Stimulated activated naive CD4-positive, alpha-beta T cell (primary cell): Measurements from ENCODE around the gene GH1.

Experiments
- DNase-seq, 6 experiments: peaks; one replicate each; lab custom pipeline; 2025; lab: John Stamatoyannopoulos, UW

The GH1 gene

DNA sequence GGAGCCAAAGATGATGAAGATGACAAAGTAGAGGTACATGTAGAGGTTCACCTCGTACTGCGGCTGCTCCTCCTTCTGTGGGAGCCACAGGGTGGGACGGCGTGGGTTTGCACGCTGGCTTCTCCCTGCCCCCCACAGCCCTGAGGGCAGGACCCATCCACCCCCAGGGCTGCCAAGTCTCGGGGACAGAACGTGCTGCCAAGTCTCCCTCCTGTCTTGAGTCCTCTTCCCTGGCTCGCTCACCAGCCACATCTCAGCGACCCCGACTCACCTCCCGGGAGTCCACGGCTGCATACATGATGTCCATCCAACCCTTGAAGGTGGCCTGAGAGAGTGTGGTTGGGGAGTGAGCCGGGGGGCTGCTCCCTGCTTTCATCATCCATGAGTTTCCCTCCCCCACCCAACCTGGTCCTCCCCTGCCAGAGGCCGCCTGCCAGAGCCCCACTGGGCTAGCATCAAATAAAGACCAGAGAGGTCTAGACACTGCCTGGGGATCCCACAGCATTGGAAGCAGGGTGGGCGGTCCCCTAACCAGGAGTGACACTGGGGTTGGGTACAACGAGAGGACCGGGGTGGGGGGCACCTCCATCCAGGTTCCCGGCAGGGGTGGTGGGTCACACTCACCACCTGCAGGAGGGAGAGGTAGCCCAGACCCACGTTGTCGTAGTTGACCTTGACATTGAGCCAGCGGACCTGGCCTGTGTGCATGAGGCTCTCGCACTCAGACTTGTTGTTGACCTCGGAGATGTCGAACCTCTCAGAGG lies 26.3 kb upstream of the GH1 start:
- DNase-seq = no peak

DNA sequence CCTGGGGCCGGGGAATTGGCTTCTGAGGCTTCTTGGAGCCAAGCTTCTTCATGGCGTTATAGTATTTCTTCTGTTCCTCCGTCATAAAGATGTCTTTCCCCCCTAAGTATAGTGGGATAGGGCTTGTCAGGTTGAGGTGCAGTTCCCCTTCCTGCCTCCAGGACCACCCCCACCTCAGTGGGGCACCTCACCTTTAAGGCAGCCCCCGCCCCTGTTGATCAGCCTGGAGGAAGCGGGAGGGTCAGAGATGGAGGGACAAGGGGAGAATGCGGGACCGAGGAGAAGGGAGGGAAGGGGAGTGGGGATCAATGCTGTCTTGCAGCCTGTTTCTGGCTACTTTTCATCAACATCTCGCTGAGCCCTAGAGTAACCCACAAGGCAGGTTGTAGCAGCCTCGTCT lies 25.1 kb upstream of the GH1 start:
- DNase-seq = no peak

DNA sequence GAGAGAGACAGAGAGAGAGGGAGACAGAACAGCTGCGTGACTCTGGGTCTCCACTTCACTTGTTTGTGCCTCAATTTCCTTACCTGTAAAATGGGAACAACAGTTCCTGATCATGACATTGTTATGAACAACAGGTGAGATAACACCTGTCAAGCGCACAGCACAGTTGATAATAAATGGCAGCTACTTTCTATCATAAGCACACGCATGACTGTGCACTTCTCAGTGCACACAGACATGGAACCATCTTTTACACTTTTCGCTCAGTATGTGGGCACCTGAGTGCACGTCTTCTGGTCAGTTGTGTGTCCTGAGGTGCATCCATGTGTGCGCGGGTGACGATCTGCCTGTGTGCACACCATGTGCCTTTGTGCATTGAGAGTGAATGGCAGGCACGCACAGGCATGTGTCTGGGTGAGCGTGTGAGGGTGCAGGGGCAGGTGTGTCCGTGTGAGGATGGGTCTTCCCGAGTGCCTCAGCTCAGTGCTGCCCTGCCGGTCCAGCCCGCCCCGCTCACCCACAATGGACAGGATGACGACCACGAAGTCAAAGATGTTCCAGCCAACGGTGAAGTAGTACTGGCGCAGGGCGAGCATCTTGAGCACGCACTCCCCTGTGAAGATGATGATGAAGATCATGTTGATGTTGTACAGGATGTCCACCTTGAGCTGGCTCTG lies 23.8 kb upstream of the GH1 start:
- DNase-seq = no peak

DNA sequence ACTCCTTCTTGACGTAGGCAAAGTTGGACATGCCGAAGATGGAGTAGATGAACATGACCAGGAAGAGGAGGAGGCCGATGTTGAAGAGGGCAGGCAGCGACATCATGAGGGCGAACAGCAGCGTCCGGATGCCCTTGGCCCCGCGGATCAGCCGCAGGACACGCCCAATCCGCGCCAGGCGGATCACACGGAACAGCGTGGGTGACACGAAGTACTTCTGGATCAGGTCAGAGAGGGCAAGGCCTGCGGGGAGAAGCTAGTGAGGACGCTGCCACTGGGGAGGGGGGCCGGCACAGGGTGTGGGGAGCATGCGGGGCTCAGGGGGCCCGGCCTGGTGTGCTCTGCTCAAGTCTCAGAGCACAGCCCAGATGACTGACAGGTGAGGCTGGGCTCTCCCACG lies 23.1 kb upstream of the GH1 start:
- DNase-seq = no peak

DNA sequence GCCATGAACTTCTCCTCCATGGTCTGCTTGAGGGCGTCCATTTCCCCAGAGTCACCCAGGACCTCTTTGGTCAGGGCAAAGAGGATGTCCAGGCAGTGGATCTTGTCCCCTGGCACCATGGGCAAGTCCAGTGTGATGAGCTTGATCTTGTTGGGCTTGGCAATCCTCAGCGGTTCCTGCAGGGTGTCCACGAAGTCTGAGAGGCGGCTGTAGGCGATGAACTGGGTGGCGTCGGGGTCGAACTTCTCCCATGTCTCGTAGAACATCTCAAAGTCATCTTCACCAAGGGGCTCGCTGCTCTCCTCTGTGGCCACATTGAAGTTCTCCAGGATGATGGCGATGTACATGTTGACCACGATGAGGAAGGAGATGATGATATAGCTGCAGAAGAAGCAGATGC lies 22.5 kb upstream of the GH1 start:
- no peak for DNase-seq

DNA sequence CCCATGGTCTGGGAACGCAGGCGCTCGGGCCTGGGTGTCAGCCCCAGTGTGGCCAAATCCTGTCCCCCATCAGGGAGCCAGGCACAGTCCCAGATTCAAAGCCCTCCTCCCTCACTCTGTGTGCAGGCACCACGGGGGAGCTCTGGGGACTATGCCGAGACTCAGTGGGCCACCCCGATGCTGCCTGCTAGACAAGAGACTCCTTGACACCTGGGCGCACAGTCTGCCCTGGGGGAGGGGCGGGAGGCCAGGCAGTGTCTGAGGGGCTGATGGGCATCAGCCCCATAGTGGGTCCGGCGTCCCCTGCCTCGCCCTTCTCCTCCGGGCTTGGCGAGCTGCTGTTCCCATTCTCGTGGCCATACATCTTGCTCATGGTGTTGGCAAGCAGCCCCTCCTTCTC lies 21.9 kb upstream of the GH1 start:
- no peak for DNase-seq

DNA sequence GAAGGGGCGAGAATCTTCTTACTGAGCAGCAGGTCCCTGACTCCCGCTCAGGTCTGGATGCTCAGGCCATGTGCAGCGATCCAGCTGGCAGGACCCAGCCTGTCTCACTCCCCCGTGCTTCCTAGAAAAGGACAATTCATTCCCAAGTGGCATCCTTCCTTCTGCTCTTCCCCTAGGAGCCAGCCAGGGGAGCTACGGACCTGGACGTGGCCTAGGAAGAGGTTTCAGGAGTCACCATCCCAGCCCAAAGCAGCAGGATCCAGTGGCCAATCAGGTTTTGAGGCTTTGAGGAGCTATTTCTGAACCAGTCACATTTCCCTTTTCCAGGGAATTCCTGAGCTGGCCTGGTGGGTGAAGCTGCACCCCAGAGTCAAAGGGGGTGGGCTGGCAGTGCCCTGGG lies 21.2 kb upstream of the GH1 start:
- DNase-seq = no peak

DNA sequence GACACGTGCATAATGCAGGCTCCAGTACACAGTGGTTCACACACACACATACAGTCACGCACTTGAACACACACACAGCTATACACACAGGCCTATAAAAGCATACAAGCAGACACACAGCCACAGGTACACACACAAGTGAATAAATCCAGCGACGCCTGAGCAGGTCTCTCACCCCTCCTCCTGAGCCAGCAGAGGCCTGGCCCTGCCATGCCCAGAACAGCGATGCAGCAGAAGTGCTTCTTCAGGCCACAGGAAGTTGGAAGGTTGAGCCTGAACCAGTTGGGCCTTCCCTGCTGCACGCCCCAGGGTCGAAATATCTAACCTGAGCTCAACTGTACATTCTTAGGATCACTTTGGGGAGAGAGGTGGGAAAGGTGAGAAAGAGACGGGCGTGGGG lies 20.8 kb upstream of the GH1 start:
- DNase-seq = no peak

DNA sequence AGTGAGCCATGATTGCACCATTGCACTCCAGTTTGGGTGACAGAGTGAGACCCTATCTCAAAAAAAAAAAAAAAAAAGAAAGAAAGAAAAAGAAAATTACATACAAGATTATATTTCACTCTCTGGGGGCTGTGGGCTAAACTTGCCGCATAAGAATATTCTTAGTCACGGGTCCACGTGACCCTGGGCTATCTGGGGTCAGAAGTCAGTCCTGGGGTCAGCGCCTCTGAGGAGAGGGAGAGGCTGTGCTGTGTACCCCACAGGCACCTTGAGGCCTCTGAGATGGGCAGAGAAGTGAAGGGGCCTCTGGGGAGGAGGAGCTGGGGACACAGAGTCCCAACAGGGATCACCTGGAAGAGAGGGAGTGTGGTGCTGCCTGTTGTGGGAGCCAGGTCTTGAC lies 19.3 kb upstream of the GH1 start:
- DNase-seq = no peak

DNA sequence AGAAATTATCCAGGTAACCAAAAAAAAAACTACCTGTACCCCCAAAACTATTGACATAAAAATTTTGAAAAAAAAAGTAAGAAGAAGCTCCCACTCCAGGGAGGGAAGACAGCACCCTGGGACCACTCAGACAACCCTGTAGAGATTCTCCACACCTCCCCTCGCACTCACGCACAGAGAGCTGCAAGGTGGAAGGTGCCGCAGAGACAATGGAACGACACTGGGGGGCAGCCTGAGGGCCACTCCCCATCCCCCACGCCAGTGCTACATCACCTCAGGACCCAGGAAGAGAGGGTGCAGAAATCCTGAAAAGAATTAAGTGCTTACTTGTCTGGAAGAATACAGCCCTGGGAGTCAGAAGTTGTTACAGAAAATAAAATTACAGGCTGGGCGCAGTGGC lies 18.7 kb upstream of the GH1 start:
- DNase-seq = no peak

DNA sequence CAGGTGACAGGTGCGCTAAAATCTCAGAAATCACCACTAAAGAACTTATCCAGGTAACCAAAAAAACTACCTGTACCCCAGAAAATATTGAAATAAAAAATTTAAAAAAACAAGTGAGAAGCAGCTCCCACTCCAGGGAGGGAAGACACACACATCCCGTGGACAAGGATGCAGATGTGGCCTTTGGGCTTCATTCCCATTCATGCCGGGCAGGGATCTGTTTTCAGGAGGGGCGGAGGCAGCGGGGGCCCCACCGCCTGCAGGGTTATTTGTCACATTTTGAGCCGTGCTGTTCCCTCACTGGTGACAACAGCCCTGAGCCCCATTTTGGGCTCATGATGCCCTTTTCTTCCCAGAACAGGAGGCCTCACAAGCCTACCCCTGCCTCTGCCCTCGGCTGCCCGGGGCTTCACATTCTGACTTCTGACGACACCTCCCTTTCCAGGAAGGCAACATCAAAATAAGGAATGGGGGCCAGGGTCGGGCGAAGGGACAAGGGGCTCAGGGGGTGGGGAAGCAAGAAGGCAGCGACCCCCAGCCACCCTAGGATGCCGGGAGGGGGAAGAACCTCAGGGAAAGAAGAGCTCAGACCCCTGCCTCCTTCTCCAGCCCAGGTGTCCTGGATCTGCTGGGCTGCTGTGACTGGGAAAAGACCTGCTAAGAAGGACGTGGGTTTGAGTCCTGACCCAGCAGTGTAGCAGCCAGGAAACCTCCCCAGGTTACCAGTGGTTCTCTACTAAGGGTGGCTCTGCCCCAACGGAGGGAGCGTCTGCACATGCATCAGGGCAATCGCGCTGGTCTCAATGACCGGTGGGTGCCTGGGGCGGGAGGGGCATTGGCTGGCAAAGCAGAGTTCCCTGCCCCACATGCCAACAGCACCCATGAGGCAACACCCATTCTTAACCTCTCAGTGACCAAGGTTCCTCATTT lies 15.8 kb upstream of the GH1 start:
- DNase-seq = no peak

DNA sequence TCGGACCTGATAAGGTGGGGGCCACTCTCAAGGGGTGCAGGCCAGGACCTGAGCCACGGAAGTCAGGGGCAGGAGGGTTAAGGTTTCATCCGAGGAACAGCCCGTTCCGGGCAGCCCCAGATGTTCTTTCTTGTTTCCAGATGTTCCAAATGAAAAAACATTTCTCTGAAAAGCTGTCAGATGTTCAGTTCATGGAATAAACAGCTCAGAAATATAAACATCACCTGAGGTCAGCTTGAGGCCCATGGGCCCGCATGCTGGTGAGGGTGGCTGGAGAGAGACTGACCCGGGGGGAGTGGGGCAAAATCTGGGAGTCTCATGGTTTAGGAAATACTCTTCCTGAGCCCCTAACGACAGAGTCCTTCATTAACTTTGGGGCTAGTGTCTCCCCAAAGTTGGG lies 15.0 kb upstream of the GH1 start:
- no peak for DNase-seq

DNA sequence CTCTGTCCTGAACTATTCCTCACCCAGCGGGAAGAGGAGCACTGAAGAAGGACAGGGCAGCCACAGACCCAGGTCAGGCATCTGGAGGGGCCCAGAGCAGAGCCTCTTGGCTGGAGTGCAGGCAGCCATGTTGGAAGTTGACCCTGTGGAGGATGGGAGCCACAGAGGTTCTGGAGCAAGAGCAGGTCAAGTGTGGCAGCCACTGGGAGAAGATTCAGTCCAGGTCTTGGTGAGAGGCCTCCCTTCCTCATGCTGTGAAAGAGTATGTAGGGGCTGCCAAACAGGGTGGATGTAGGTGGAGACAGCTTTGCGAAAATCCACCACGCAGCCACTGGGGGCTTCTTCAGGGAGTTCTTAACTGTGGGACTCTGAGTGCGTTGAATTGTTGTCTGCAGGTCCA lies 14.1 kb upstream of the GH1 start:
- no peak for DNase-seq

DNA sequence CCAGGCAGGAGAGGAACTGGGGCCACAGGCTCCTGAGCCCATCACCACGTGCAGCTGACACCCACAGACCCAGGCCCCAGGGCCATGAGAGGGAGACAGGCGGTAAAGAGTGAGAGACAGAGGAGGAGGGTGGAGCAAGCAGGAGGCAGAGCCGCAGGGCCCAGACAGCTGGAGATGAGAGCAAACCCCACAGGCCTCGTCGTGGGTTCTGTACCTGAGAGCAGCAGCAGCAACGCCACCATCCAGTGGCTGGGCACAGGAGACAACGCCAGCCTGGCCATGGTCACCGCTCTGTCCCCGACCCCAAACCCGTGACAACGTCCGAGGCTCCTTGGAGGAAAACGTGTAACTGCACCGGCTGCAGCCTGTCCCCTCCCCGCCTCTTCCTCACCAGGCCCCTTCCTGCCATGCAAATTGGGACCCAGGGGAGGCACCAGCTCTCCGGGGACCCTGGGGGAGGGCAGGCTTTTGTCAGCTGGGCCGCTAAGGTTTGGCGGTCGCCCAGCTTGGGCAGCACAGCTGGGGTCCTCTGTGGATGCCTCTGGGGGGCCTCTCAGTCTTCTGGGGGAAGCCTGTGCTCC lies 13.4 kb upstream of the GH1 start, which contains the start of gene CD79B:
Gene CD79B, minus strand, starts transcription at position 351 of the 581 bp plus-strand sequence. Its CDS starts 70 bp downstream, at position 281.
- DNase-seq = peak in 3 of 6 experiments; percentile 38 to 68 (median 50)

DNA sequence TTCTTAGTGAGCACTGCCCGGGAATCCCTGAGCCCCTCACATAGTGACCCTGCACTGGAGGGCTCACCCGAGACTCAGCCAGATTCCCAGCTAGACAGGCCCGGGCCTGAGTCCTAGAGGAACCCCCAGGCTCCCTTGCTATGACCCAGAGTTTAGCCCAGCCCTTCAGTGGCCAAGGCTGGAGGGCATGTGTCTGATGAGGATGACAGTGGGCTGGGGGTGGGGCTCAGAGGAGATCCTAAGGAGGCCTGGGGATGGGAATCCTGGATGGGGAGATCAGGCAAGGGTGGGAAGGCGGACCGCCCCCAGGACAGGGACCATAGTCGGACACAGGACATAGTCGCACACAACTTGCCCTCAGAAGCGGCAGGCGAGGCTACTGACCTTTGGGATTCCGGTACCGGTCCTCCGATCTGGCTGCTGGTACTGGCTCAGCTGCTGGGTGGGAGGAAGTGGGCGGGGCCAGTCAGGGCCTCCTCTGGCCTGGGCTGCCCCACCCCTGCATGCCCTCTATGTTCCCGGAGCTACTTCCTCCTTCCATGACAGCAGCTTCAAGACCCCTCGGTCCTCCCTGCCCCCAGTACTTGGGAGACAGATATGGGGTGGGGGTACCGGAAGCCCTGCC lies 12.4 kb upstream of the GH1 start:
- peak; percentile 10 to 56 (median 34) for DNase-seq

DNA sequence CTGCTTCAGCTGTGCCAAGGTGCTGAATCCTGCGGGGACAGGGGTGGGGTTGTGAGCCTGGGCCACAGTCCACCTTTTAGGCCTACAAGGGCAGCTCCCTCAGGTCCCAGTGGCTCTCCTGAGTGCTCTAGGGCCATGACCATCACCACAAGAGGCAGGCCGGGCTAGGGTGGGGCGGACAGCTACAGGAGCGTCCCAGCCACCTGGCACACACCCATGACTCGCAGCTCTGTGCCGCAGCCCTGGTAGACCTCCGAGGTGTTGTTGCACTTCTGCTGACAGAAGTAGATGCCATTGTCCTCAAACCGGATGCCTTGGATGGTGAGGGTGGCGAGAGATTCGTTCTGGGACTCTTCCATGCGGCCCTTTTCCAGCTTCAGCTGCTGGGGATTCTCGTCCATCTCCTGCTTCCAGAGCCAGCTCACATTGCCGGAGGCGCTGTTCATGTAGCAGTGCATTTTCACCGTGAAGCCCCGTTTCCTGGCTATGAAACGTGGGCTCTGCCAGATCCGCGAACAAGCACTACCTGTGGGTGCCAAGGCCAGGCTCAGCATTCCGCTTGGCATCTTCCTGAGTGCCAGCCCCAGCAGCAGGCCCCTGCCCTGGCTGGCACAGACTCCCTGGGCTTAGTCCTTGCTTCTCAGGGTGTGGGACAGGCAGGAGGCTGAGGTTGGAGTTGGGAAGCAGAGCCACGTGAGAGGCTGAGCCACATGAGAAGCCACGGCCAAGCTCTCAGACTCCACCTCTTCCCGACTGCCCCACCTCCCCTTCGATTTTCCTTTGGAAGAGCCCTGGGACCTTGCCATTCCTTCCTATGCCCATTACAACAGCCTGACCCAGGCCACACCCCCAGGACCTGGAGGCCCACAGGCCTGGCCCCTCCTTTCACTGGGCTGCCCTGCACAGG lies 11.5 kb upstream of the GH1 start:
- DNase-seq = no peak

DNA sequence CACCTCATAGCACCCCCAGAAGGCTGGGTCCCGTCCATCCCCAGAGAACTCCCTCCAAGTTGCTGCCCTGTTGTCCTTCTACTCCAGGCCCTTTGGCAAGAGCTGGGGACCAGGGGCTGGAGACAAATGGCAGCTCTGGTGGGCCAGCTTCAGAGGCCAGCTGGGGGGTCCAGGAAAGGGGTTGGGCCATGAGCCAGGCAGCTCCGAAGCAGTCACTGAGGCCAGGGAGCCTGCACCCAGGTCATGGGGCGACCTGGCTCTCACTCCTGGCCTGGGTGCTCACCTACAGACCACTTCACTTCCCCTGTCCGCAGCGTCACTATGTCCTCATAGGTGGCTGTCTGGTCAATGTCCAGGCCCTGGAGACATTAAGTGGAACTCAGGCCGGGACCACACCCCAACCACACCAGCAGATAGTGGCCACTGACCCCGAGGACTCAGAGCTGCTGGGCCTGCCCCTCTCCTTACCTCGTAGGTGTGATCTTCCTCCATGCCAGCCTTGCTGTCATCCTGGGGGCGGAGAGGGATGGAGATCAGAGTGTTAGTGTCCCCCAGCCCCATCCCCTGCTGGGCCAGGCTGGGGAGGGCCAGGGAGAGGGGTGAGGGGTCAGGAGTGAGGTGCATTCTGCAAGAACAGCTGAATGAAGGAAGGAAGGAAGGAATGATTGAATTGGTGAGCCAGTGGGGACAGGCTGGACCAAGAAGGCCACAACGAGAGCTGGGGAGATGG lies 10.5 kb upstream of the GH1 start:
- no peak for DNase-seq

DNA sequence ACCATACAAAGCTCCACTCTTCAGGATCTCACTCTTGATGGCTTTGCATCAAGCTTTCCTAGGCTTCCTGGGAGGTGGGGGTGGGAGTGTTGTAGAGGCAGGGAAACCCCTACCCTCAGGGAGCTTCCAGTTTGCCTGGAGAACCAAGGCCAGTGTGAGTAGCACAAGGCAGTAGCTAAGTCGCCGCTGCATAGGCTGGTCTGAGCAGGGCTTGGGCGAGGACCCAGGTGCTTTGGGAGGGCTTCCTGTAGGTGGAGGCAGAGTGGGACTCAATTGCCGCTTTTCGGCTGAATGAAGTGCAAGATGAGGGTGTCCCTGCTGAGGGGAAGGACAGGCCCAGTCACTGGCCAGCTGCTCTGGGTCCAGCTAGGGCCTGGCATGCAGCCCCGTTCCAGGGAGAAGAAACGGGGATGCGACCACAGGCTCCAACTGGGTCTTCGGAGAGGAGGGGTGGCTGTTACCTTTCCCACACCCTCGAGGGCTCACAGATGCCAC lies 9.6 kb upstream of the GH1 start:
- DNase-seq = no peak

DNA sequence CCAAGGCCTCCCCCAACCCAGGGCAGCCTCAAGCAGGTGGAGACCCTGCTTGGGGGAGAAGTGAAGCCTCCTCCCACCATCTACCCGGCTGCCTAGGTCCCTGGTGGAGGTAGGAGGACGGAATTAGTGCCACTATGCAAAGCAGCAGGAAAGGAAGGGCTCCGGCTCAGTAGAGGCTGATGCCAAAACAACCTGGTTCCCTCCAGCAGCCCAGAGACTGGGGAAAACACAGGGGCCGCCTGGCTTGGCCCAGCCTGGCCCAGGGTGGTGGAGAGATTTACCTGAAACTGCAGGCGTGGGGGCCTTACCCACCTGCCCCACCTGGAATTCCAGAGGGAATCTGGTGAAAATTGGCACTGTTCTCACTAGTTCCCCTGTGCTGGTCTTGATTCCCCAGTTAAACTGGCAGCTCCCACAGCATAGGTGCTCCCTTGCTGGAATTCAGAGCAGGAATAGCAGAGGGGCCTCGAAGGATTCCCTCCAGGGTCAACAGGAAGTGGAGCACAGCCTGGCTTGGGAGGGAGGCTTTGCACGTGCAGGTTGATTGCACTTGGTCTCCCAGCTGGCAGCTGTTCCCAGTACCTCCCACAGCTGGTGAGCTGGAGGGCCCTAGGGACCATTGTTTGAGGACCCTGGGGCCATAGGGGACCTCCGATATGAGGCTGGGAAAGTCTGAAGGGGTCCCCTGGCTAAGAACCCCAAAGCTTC lies 9.0 kb upstream of the GH1 start:
- DNase-seq = no peak
